ENCODE results near the gene BAZ1B.
"Not testable (repeated sequence)": the region's sequence is repeated elsewhere in the genome, so short reads cannot be mapped to it uniquely, and the experiment has no call there.

- not testable (repeated sequence) for TF ChIP-seq CTCF (IDR thresholded peaks at IDR 0.05; ENCODE audit: poor library complexity, severe bottlenecking); POLR2AphosphoS5 (IDR thresholded peaks at IDR 0.05); TAF1 (IDR thresholded peaks at IDR 0.05; ENCODE audit: low read depth); EZH2 (IDR thresholded peaks at IDR 0.05; ENCODE audit: borderline replicate concordance, insufficient read depth, low read length, poor library complexity, severe bottlenecking); EP300 (conservative IDR thresholded peaks at IDR 0.05; ENCODE audit: poor library complexity, severe bottlenecking); REST (IDR thresholded peaks at IDR 0.05; ENCODE audit: borderline replicate concordance); RAD21 (conservative IDR thresholded peaks at IDR 0.05); SMC3 (conservative IDR thresholded peaks at IDR 0.05; ENCODE audit: poor library complexity); MXI1 (conservative IDR thresholded peaks at IDR 0.05; ENCODE audit: poor library complexity, severe bottlenecking)
Measured at GRCh38 chr7:73538510-73538909, 16.4 kb upstream of the BAZ1B start.
